Left kidney (tissue), 2 donors: ENCODE measurements around the gene MORN3. TPM values are rescaled to one million over a fixed set of nuclear protein-coding genes. Genes with fewer than 3 reads are reported as not detected.

ENCODE experiments used
- DNase-seq: peaks from one replicate; pipeline ENCODE4 v3.0.0-alpha.2; 2013
- polyA plus RNA-seq: library from polyadenylated mRNA; unstranded; fragments of 120-200 nt; gene quantifications from one replicate; pipeline ENCODE4 v1.2.1, GENCODE V29; 2013; ENCODE audit not compliant: insufficient read length

The MORN3 gene
- polyA plus RNA-seq, 1 donor, result 2.0 TPM

GRCh38 chr12:121602766-121603165 lies 66.7 kb downstream of the MORN3 start:
- DNase-seq, result no peak

GRCh38 chr12:121600702-121601336 lies 68.6 kb downstream of the MORN3 start:
- DNase-seq, result no peak

Other genes starting within 250 kb of the MORN3 start
- 86.4 TPM for gene KDM2B, start 88.6 kb downstream of the MORN3 start, polyA plus RNA-seq
- 10.3 TPM for gene ORAI1, start 43.1 kb downstream of the MORN3 start, polyA plus RNA-seq
- gene TMEM120B, start 43.1 kb upstream of the MORN3 start, polyA plus RNA-seq, result 11.9 TPM
- 15.9 TPM for gene RHOF, start 124.0 kb upstream of the MORN3 start, polyA plus RNA-seq
- 15.4 TPM for gene SETD1B, start 134.4 kb upstream of the MORN3 start, polyA plus RNA-seq
- 2.6 TPM for gene HPD, start 189.2 kb upstream of the MORN3 start, polyA plus RNA-seq
- gene PSMD9, start 219.1 kb upstream of the MORN3 start, polyA plus RNA-seq, result 44.9 TPM
- 14.5 TPM for gene CFAP251, start 248.9 kb upstream of the MORN3 start, polyA plus RNA-seq